Stimulated activated effector memory CD8-positive, alpha-beta T cell treated with anti-CD3 and anti-CD28 coated beads, Interleukin-12 subunit alpha, Interleukin-12 subunit beta, amount 100 ng/mL, for 72 hours (primary cell): ENCODE data around the gene PLEKHM2.

Source experiments
- ATAC-seq: fragments of 150-1000 bp; cut with Tn5 transposase; 2 replicates; pipeline ENCODE4 v1.10.0; 2021
- DNase-seq, 2 donors: peaks; one replicate each; pipeline ENCODE4 v3.0.0; 2021 to 2022; ENCODE audit warnings: low spot score in 2 of 2
- H3K27ac Mint-ChIP-seq: one replicate; pipeline ENCODE4 v1.8.0; 2022; ENCODE audit warnings: mild to moderate bottlenecking, mixed read lengths
- H3K36me3 Mint-ChIP-seq: one replicate; pipeline ENCODE4 v1.8.0; 2022; ENCODE audit warnings: mild to moderate bottlenecking, mixed read lengths
- H3K4me1 Mint-ChIP-seq: one replicate; pipeline ENCODE4 v1.8.0; 2022; ENCODE audit warnings: mixed read lengths
- H3K4me3 Mint-ChIP-seq: one replicate; pipeline ENCODE4 v1.8.0; 2022; ENCODE audit warnings: mild to moderate bottlenecking, mixed read lengths
- H3K9me3 Mint-ChIP-seq: one replicate; pipeline ENCODE4 v1.8.0; 2022; ENCODE audit warnings: mixed read lengths

Gene PLEKHM2

DNA sequence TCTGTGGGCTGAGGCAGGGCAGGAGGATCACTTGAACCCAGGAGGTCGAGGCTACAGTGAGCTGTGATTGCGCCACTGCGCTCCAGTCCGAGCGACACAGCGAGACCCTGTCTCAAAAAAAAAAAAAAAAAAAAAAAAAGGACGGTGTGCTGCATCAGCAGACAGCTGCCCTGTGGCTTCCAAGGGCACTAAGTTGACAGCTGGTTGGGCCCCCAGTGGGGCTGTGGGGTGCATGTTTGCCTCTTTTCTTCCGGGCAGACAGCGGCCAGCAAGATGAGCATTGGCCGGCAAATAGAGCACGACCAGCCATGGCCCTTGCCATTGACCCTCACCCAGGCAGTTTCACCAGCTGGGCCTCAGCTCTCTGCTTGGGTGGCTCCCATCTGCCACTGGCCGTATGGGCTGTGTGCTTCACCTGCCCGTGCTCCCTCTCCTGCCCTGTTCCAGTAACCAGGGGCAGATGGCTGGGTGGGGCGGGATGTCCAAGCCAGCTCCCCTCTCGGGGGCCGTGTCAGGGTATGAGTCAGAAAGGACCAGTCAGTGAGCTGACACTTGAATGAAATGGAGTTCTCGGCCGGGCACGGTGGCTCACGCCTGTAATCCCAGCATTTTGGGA lies 39.6 kb downstream of the PLEKHM2 start:
- ATAC-seq (no peak), DNase-seq (no peak)
- Mint-ChIP-seq H3K9me3 (no peaks in the 10 kb centered on the region), H3K36me3 (peaks cover 65% of the 10 kb centered on the region), H3K27ac (no peak overlapping the region), H3K4me3 (no peak overlapping the region), H3K4me1 (no peaks in the 10 kb centered on the region)

DNA sequence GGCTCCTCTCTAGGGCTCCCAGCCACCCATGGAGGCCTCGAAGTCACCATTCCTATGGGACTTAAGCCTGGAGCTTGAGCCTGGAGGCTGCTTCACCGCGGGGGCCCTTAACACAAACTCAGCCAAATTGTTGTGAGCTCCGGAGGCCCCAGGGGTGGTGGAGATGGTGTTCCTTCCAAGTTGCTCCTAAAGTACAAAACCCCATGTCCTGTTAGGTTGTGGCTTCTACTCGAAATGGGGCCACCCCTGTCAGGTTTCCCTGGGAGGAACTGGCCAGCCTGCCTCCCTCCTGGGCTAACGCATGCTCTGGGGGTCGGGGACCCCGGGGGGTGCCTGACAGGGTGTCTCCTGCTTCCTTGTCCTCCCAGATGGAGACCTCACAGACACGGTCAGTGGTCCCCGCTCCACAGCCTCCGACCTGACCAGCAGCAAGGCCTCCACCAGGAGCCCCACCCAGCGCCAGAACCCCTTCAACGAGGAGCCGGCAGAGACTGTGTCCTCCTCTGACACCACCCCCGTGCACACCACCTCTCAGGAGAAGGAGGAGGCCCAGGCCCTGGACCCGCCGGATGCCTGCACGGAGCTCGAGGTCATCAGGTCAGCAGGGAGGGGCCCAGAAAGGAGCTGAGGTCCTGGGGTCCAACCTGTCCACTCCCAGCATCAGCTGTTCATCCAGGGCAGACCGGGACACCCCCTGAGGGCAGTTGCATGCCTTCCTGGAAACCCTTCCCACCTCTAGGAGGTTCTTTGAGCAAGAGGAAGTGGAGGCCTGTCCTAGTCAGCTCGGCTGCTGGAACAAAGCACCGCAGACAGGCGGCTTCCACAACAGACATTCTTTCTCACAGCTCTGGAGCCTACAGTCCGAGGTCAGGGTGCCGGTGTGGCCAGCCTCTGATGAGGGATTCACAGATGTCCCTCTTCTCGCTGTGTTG lies 41.1 kb downstream of the PLEKHM2 start:
- Mint-ChIP-seq H3K4me1 (no peaks in the 10 kb centered on the region), H3K9me3 (no peaks in the 10 kb centered on the region), H3K4me3 (no peak overlapping the region), H3K27ac (peak overlapping the region; percentile 75), H3K36me3 (peaks cover 59% of the 10 kb centered on the region)
- DNase-seq: no peak
- ATAC-seq: no peak

DNA sequence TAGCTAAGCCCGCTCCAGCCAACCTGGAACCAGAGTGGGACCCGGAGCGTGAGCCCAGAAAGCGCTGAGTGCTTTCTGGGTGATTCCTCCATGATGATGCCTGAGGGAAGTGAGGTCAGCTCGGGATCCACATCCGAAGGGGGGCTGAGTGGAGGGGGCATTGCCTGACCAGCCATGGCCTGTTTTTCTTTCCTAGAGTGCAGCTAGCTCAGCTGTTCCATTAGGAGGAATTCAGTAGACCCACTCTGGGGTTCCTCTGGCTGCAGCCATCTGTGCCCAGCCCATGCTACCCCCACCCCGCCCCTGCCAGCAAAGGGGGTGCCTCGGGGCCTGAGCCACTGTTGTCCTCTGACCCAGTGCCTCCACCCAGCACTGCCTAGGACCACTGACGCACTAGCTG lies 42.4 kb downstream of the PLEKHM2 start:
- DNase-seq (no peak), ATAC-seq (no peak)
- no peak overlapping the region for H3K4me3 Mint-ChIP-seq
- H3K27ac Mint-ChIP-seq: no peak overlapping the region
- no peaks in the 10 kb centered on the region for H3K9me3 Mint-ChIP-seq
- peaks cover 57% of the 10 kb centered on the region for H3K36me3 Mint-ChIP-seq
- no peaks in the 10 kb centered on the region for H3K4me1 Mint-ChIP-seq

DNA sequence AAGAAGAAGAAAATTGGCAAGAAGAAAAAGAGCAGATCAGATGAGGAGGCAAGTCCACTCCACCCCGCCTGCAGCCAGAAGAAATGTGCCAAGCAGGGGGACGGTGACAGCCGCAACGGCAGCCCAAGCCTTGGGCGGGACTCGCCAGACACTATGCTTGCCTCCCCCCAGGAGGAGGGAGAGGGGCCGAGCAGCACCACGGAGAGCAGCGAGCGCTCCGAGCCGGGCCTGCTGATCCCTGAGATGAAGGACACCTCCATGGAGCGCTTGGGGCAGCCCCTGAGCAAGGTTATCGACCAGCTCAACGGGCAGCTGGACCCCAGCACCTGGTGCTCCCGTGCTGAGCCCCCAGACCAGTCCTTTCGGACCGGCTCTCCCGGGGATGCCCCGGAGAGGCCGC lies 42.9 kb downstream of the PLEKHM2 start:
- H3K27ac Mint-ChIP-seq: no peak overlapping the region
- ATAC-seq (no peak), DNase-seq (no peak)
- H3K9me3 Mint-ChIP-seq: no peaks in the 10 kb centered on the region
- peaks cover 53% of the 10 kb centered on the region for H3K36me3 Mint-ChIP-seq
- no peaks in the 10 kb centered on the region for H3K4me1 Mint-ChIP-seq
- H3K4me3 Mint-ChIP-seq: no peak overlapping the region

DNA sequence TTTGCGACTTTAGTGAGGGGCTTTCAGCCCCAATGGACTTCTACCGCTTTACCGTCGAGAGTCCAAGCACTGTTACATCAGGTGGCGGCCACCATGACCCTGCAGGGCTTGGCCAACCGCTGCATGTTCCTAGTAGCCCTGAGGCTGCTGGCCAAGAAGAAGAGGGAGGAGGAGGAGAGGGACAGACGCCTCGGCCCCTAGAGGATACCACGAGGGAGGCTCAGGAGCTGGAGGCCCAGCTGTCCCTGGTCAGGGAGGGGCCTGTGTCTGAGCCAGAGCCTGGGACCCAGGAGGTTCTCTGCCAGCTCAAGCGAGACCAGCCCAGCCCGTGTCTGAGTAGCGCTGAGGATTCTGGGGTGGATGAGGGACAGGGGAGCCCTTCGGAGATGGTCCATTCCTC lies 43.3 kb downstream of the PLEKHM2 start:
- Mint-ChIP-seq H3K36me3 (peaks cover 57% of the 10 kb centered on the region), H3K4me3 (no peak overlapping the region), H3K9me3 (no peaks in the 10 kb centered on the region), H3K4me1 (no peaks in the 10 kb centered on the region), H3K27ac (no peak overlapping the region)
- DNase-seq (no peak), ATAC-seq (no peak)

DNA sequence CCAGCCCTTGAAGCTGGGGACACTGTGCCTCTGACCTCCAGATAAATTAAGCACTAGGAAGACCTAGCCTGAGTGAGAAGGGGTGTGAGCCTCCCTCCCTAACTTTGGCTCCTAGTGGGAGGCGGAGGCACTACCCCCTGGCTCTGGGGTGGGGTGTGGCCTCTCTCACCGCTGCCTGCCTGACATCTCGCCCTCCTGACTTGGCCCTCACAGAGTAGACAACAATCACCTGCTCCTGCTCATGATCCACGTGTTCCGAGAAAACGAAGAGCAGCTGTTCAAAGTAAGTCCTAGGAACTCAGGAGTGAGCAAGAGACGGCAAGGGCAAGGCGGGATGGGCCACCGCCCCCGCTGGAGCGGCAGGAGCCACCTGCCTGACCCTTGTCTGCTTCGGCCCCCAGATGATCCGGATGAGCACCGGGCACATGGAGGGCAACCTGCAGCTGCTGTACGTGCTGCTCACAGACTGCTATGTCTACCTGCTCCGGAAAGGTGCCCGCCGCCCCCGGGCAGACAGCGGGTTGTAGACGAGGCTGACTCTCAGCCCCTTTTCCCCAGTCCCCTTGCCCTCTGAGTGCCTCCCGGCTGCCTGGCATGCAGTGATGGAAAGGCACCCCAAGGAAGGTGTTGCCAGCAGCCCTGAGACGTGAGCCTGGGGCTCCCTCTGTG lies 43.9 kb downstream of the PLEKHM2 start:
- H3K4me3 Mint-ChIP-seq: no peak overlapping the region
- no peaks in the 10 kb centered on the region for H3K4me1 Mint-ChIP-seq
- H3K9me3 Mint-ChIP-seq: no peaks in the 10 kb centered on the region
- DNase-seq: no peak
- ATAC-seq: no peak
- H3K27ac Mint-ChIP-seq: no peak overlapping the region
- peaks cover 54% of the 10 kb centered on the region for H3K36me3 Mint-ChIP-seq

DNA sequence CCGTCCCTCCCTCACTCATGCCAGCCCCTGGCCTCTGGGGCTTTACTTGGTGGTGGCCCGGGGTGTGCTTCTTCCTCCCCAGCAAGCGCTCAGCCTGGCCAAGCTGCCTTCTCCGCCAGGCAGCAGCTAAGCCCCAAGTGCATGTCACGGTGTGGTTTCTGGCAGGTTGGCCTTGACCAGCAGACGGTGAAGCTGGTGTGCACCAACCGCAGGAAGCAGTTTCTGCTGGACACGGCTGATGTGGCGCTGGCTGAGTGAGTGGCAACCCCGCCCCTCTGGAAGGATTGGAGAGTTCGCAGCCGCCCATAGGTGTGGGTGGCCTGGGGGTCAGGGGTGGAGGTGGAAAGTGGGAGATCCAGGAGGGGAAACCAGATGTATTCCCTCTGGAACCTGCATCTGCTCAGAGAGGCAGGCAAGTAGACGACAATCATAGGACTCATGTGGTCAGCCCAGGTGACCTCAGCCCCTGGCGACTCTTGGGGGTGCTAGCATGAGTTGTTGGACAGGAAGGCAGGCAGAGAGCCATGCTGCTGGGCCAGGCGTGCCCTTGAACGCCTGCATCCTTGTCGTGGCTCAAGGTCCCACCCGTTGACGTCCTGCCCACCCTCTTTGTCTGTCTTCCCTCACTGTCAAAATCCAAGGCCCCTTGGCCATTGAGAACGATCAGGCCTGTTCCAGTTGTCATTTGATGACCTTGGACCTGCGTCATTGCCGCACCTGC lies 45.0 kb downstream of the PLEKHM2 start:
- Mint-ChIP-seq H3K9me3 (no peaks in the 10 kb centered on the region), H3K36me3 (peaks cover 56% of the 10 kb centered on the region)

DNA sequence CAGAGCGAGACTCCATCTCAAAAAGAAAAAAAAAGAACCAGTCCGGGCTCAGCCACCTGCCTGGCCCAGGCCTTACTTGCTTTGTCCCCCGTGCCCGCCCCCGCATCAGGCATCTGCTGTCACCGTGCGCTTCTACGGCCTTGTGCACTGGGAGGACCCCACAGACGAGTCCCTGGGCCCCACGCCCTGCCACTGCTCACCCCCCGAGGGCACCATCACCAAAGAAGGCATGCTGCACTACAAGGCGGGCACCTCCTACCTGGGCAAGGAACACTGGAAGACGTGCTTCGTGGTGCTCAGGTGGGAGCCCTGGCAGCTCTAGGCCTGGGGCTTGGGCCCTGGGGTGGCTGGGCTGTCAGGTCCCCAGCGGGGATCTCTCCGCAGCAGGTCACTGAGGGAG lies 46.3 kb downstream of the PLEKHM2 start:
- Mint-ChIP-seq H3K9me3 (no peaks in the 10 kb centered on the region), H3K4me3 (no peak overlapping the region), H3K36me3 (peaks cover 47% of the 10 kb centered on the region), H3K4me1 (no peaks in the 10 kb centered on the region), H3K27ac (no peak overlapping the region)
- ATAC-seq: no peak
- no peak for DNase-seq

More for the DNA sequence above, 45.0 kb downstream of the PLEKHM2 start:
- H3K4me1 Mint-ChIP-seq: no peaks in the 10 kb centered on the region
- H3K4me3 Mint-ChIP-seq: no peak overlapping the region
- DNase-seq: no peak
- H3K27ac Mint-ChIP-seq: no peak overlapping the region
- no peak for ATAC-seq

DNA sequence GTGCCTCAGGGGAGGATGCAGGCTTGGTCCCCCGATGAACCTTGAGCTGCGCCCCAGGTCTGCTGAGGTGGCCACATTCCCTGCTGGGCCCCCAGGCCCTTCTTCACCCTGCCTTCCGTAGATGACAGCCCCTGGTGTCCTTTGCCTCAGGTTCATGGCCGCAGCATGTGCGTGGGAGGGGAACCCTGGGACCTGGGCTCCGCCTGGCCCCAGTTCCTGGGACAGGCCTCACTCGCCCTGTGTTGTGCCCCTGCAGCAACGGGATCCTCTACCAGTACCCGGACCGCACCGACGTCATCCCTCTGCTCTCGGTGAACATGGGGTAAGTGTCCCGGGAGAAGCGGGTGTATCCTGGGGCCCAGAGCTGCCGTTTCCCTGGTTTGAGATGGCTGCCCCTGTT lies 46.8 kb downstream of the PLEKHM2 start:
- no peak for ATAC-seq
- Mint-ChIP-seq H3K4me3 (no peak overlapping the region), H3K27ac (no peak overlapping the region), H3K4me1 (no peaks in the 10 kb centered on the region), H3K9me3 (no peaks in the 10 kb centered on the region), H3K36me3 (peaks cover 42% of the 10 kb centered on the region)
- DNase-seq: no peak

DNA sequence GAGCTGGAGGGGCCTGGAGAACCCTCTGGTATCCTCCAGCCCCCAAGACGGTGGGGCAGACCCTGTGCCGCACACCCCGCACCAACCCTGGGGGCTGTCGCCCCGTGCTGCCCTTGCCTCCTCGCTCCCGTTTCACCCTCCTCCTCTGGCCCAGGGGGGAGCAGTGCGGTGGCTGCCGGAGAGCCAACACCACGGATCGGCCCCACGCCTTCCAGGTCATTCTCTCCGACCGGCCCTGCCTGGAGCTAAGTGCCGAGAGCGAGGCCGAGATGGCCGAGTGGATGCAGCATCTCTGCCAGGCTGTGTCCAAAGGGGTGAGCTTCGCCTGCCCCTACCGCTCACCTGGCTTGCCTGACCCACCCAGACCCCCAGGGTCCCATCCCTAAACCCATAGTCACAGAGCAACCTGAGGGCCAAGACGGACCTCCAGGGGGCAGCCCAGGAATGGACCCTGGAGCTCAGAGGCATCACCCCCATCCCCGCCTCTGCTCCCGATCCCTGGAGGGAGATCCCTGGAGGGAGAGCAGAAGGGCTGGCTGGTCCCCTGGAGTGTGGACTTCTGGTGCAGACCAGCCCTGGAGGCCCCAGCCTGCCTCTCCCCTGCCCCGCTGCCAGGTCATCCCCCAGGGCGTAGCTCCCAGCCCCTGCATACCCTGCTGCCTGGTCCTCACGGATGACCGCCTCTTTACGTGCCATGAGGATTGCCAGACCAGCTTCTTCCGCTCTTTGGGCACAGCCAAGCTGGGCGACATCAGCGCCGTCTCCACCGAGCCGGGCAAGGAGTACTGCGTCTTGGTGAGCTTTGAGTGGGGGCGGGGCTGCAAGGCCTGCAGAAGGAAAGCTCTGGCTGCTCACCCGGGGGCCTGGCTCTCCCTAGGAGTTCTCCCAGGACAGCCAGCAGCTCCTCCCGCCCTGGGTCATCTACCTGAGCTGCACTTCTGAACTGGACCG lies 47.9 kb downstream of the PLEKHM2 start:
- H3K4me1 Mint-ChIP-seq: no peaks in the 10 kb centered on the region
- DNase-seq: no peak
- ATAC-seq: no peak
- no peaks in the 10 kb centered on the region for H3K9me3 Mint-ChIP-seq
- H3K4me3 Mint-ChIP-seq: no peak overlapping the region
- H3K36me3 Mint-ChIP-seq: peaks cover 33% of the 10 kb centered on the region
- peak overlapping the region; percentile 37 for H3K27ac Mint-ChIP-seq

DNA sequence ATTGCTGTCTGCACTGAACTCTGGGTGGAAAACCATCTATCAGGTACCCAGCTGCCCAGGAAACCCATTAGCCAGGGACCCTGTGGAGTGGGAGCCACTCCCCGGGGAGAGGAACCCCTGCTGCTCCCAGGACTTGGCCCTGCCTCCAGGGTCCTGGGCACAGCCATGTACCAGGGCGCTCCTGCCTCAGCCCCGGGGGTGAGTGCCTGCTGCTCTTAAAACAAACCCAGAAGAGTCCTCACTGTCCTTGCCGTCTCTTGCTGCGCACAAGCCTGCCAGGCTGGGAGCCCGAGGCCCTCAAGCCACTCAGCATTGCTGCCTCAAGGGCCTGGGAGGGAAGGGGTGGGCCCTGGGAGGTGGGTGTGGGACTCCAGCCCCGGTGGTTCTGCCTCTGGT lies 48.6 kb downstream of the PLEKHM2 start:
- DNase-seq (no peak), ATAC-seq (no peak)
- peak overlapping the region; percentile 37 for H3K27ac Mint-ChIP-seq
- no peak overlapping the region for H3K4me3 Mint-ChIP-seq
- no peaks in the 10 kb centered on the region for H3K9me3 Mint-ChIP-seq
- peaks cover 30% of the 10 kb centered on the region for H3K36me3 Mint-ChIP-seq
- no peaks in the 10 kb centered on the region for H3K4me1 Mint-ChIP-seq

DNA sequence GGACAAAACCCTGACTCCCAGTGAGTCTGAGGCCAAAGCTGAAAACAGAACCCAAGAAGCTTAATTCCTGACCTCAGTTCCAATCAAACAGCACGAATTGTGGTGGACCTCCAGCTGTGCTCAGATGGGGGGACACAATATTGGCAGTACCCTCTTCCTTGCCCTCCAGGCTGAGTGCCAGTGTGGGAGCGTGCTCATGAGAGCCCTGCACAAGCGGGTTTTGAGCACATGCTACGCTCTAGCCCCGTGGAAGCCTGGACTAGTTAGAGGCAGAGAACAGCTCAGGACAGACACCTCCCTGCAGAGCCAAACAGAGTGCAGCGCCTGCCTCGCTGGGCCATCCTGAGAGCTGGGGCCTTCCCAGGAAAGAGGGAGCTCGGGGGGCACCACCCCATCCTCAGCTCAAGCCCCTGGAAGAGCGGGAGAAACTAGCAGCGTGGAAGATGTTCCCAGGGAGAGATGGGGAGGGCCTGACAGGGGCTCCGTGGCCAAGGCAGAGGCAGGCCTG lies 49.2 kb downstream of the PLEKHM2 start:
- H3K27ac Mint-ChIP-seq: no peak overlapping the region
- ATAC-seq: no peak

DNA sequence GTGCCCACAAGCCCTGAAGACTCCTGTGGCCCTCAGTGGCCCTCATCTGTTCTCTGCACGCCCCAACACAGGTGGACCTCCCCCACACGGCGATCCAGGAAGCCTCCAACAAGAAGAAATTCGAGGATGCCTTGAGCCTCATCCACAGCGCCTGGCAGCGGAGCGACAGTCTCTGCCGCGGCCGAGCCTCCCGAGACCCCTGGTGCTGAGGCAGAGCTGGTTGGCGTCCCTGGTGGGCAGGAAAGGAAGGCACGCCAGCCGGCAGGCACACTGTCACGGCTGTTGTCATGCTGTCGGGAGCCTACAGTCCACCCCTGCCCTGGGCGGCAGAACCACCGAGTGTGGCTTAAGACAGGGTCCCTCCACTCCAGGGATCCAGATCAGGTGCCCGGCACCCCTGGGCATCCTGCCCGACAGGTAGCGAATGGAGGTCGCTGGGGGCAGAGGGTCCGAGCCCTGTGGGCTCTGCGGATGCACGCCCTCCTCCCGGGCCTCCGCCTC lies 49.7 kb downstream of the PLEKHM2 start:
- no peak for ATAC-seq
- no peaks in the 10 kb centered on the region for H3K9me3 Mint-ChIP-seq
- H3K27ac Mint-ChIP-seq: no peak overlapping the region

More for the DNA sequence above, 49.2 kb downstream of the PLEKHM2 start:
- DNase-seq: no peak
- Mint-ChIP-seq H3K4me1 (no peaks in the 10 kb centered on the region), H3K4me3 (no peak overlapping the region), H3K9me3 (no peaks in the 10 kb centered on the region), H3K36me3 (peaks cover 24% of the 10 kb centered on the region)

DNA sequence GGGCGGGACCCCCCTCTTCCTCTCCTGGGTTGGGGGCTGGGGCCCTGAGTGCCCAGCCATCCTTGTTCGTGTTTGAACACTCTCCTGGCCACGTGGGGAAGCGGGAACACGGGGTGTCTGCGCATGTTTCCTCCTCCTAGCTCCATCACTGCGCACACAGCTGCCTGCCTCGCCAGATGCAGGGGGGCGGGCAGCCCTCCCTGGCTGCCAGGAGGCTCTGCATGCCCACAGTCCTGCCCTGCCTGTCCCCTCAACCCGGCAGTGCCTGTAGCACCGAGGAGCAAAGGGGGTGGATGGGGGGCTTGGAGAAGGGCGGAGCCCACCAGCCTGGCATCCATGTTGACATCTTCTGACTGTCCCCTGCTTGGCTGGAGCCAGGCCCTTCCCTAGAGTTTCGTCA lies 50.2 kb downstream of the PLEKHM2 start:
- Mint-ChIP-seq H3K9me3 (no peaks in the 10 kb centered on the region), H3K4me1 (no peaks in the 10 kb centered on the region), H3K4me3 (no peak overlapping the region), H3K27ac (no peak overlapping the region), H3K36me3 (peaks cover 17% of the 10 kb centered on the region)
- DNase-seq (no peak), ATAC-seq (no peak)

More for the DNA sequence above, 49.7 kb downstream of the PLEKHM2 start:
- Mint-ChIP-seq H3K4me1 (no peaks in the 10 kb centered on the region), H3K36me3 (peaks cover 19% of the 10 kb centered on the region), H3K4me3 (no peak overlapping the region)
- no peak for DNase-seq
